Measurements from ENCODE around the gene TMEM126A. TPM values are rescaled to one million over a fixed set of nuclear protein-coding genes. Genes with fewer than 3 reads are reported as not detected.

The TMEM126A gene
- total RNA-seq, 2 experiments from 2014 or later = 17.0 to 19.5 TPM

DNA sequence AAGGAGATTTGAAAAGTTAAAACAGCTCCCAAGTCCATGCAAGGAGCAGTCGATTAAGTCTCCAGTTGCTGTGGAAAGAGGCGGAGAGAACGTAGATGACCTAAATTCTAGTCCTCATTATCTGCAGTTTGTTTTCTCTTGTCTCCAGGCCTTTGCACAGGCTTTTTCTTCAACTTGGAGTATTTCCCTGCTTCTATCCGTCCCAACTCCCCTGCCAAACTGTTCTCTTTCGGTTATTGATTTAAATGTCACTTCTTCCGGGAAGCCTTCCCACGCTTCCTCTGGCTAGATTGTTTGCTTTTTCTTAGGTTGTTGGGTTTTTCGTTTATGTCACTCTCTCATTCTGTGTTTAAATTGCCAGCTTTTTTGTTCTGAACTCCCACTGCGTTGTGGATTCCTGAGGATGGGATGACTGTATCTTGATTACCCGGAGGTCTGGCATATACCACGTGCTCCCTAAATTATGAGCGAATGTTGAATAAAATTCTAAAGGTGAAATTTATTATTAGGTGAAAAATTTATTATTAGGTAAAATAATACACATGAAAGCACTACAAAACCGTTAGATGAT, 18.9 kb upstream of the TMEM126A start:
- no peaks in the 10 kb centered on the region for H3K9me3 ChIP-seq (ENCODE audit: control insufficient read depth in 1 of 2, insufficient read depth in 1 of 2, low read length in 2 of 2)
- DNase-seq (peak in 2 of 14 experiments; percentile 10 to 13), ATAC-seq (ENCODE audit: poor library complexity) (peak; percentile 18)
- H3K4me3 Mint-ChIP-seq = peak overlapping the region; percentile 96
- peaks cover 58% of the 10 kb centered on the region for H3K4me1 Mint-ChIP-seq (ENCODE audit: low read depth)
- H3K27ac ChIP-seq (ENCODE audit: low read depth in 1 of 2, low read length in 2 of 2) = peak overlapping the region; percentile 62 to 69
- ChIA-PET CTCF (interaction anchor here (1.0 to 1.3 kb wide), 2 partner anchors 29 to 226 kb away, joined by 3 read pairs; partner anchors contain the start of gene CCDC83), POLR2A (interaction anchor here (0.7 to 5.8 kb wide), 11 partner anchors 8 to 616 kb away, joined by 3 to 84 read pairs (median 4); partner anchors contain the start of genes CCDC83, CREBZF, EED and PICALM)
- TF ChIP-seq, protein P1, sequence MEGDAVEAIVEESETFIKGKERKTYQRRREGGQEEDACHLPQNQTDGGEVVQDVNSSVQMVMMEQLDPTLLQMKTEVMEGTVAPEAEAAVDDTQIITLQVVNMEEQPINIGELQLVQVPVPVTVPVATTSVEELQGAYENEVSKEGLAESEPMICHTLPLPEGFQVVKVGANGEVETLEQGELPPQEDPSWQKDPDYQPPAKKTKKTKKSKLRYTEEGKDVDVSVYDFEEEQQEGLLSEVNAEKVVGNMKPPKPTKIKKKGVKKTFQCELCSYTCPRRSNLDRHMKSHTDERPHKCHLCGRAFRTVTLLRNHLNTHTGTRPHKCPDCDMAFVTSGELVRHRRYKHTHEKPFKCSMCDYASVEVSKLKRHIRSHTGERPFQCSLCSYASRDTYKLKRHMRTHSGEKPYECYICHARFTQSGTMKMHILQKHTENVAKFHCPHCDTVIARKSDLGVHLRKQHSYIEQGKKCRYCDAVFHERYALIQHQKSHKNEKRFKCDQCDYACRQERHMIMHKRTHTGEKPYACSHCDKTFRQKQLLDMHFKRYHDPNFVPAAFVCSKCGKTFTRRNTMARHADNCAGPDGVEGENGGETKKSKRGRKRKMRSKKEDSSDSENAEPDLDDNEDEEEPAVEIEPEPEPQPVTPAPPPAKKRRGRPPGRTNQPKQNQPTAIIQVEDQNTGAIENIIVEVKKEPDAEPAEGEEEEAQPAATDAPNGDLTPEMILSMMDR (IDR thresholded peaks at IDR 0.05) = no peak
- H3K36me3 ChIP-seq (ENCODE audit: insufficient read depth, low read length) = peaks cover 25% of the 10 kb centered on the region
- H3K27me3 Mint-ChIP-seq = no peaks in the 10 kb centered on the region
- intact Hi-C loops (cut with DNase I, micrococcal nuclease) = loop anchor here (1.0 to 10.0 kb wide), 9 partner anchors 18 to 1406 kb away; partner anchors contain the start of genes HIKESHI (in 2 of the 2), EED (in 1 of the 2), PICALM (in 1 of the 2) and TMEM126A (in 1 of the 2)
- peak overlapping the region; percentile 92 for H3K27ac Mint-ChIP-seq
- peaks cover 51% of the 10 kb centered on the region for H3K36me3 Mint-ChIP-seq (ENCODE audit: low read depth)
- peak overlapping the region; percentile 71 for H3K4me3 ChIP-seq (ENCODE audit: low read length)
- no peaks in the 10 kb centered on the region for H3K27me3 ChIP-seq (ENCODE audit: control insufficient read depth in 1 of 2, insufficient read depth in 2 of 2, low read length in 2 of 2)
- no peaks in the 10 kb centered on the region for H3K9me3 Mint-ChIP-seq
- peaks cover 13% of the 10 kb centered on the region for H3K4me1 ChIP-seq (ENCODE audit: insufficient read depth, low read length)

DNA sequence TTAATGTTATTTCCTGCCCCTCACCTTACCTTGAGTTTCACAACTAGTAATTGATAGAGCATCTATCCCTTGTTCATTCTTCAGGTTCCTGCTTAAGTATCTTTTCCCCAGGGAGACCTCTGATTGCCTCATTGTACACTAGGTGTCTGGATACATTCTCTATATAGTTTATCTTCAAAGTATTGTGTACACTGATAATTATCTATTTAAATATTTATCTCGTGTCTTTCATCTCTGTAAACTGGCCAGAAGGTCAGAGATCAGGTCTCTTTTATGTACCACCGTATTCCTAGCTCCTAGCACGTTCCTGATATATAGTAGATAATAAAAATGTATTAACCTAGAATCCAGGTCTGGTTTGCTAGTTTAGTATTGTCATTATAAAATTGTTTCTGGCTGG, 13.0 kb upstream of the TMEM126A start:
- no peak overlapping the region for H3K27ac Mint-ChIP-seq
- intact Hi-C loops (cut with DNase I, micrococcal nuclease) = no loop called here
- H3K36me3 Mint-ChIP-seq (ENCODE audit: low read depth) = peaks cover 69% of the 10 kb centered on the region

DNA sequence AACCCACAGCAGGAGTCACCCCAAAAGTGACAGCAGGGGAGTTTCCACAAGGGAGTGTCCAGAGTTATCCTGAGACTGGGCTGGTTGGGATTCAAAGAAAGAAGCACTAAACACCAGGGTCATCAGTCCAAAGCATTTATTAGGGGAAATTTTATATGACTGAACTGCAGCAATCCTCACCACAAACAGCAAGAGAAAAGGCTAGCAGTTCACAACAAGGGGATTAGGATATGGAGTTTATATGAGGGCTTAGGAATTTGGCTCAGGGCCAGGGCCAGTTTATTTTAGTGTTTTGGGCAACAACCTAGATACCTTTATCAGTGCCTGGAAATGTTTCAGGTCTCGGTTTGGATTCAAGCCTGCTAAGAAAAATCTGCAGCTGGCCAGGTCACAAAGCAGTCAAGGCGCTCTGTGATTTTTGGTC, 4.6 kb upstream of the TMEM126A start:
- TF ChIP-seq, protein P1 (IDR thresholded peaks at IDR 0.05) = no peak
- no peak overlapping the region for H3K4me3 ChIP-seq (ENCODE audit: low read length)
- Mint-ChIP-seq H3K4me1 (ENCODE audit: low read depth) (peaks cover 15% of the 10 kb centered on the region), H3K9me3 (no peaks in the 10 kb centered on the region), H3K27ac (no peak overlapping the region), H3K4me3 (no peak overlapping the region), H3K36me3 (ENCODE audit: low read depth) (peaks cover 8% of the 10 kb centered on the region), H3K27me3 (peaks cover 30% of the 10 kb centered on the region)
- no peak for DNase-seq
- H3K27ac ChIP-seq (ENCODE audit: low read depth in 1 of 2, low read length in 2 of 2) = no peak overlapping the region
- H3K9me3 ChIP-seq (ENCODE audit: control insufficient read depth in 1 of 2, insufficient read depth in 1 of 2, low read length in 2 of 2) = no peaks in the 10 kb centered on the region
- peaks cover 0 to 8% of the 10 kb centered on the region in 2 experiments for H3K27me3 ChIP-seq (ENCODE audit: control insufficient read depth in 1 of 2, insufficient read depth in 2 of 2, low read length in 2 of 2)
- intact Hi-C loops (cut with DNase I, micrococcal nuclease) = no loop called here
- CTCF ChIA-PET = no interaction called here
- POLR2A ChIA-PET = no interaction called here
- peaks cover 11% of the 10 kb centered on the region for H3K4me1 ChIP-seq (ENCODE audit: insufficient read depth, low read length)
- no peaks in the 10 kb centered on the region for H3K36me3 ChIP-seq (ENCODE audit: insufficient read depth, low read length)
- no peak for ATAC-seq (ENCODE audit: poor library complexity)

More for the DNA sequence above, 13.0 kb upstream of the TMEM126A start:
- H3K27me3 ChIP-seq (ENCODE audit: control insufficient read depth in 1 of 2, insufficient read depth in 2 of 2, low read length in 2 of 2) = no peaks in the 10 kb centered on the region
- H3K4me1 ChIP-seq (ENCODE audit: insufficient read depth, low read length) = no peaks in the 10 kb centered on the region
- H3K36me3 ChIP-seq (ENCODE audit: insufficient read depth, low read length) = peaks cover 55% of the 10 kb centered on the region
- TF ChIP-seq, protein P1 (IDR thresholded peaks at IDR 0.05) = no peak
- H3K4me3 ChIP-seq (ENCODE audit: low read length) = no peak overlapping the region
- ChIA-PET POLR2A (interaction anchor here (1.3 to 1.6 kb wide), 2 partner anchors 13 to 15 kb away, joined by 4 to 5 read pairs; partner anchors contain the start of gene TMEM126A), CTCF (no interaction called here)
- no peak overlapping the region for H3K27ac ChIP-seq (ENCODE audit: low read depth in 1 of 2, low read length in 2 of 2)
- no peak for DNase-seq
- H3K9me3 ChIP-seq (ENCODE audit: control insufficient read depth in 1 of 2, insufficient read depth in 1 of 2, low read length in 2 of 2) = no peaks in the 10 kb centered on the region
- Mint-ChIP-seq H3K9me3 (no peaks in the 10 kb centered on the region), H3K4me1 (ENCODE audit: low read depth) (peaks cover 10% of the 10 kb centered on the region), H3K4me3 (no peak overlapping the region), H3K27me3 (no peaks in the 10 kb centered on the region)
- no peak for ATAC-seq (ENCODE audit: poor library complexity)
